ENCODE data around the gene NRXN3.

DNA sequence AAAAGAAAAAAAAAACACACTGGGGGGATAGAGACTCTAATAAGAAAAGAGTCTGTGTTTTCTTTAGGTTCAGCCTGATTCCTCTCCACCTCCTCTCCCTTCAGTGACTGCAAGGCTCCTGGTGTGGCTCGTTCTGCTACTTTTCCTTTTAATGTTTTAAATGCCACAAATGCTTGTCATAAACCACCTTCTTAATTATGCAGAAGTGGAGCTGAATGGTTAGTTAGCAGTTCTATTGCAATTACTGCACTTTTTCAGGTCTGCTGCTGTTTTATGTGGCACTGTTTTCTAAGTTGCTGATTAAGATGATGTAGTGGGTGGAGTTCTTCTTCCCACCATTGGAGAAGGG is 1163.0 kb downstream of the NRXN3 start:
- TF ChIP-seq EZH2 (IDR thresholded peaks at IDR 0.05; ENCODE audit: low read length, missing control alignments) (no peak), CTCF (conservative IDR thresholded peaks at IDR 0.05 in 1 of 2, IDR thresholded peaks at IDR 0.05 in 1 of 2; ENCODE audit: low read depth in 1 of 2, low read length in 2 of 2) (no peak)

Data from fibroblast of lung (primary cell).